ENCODE data around the gene LZTS2.

DNA sequence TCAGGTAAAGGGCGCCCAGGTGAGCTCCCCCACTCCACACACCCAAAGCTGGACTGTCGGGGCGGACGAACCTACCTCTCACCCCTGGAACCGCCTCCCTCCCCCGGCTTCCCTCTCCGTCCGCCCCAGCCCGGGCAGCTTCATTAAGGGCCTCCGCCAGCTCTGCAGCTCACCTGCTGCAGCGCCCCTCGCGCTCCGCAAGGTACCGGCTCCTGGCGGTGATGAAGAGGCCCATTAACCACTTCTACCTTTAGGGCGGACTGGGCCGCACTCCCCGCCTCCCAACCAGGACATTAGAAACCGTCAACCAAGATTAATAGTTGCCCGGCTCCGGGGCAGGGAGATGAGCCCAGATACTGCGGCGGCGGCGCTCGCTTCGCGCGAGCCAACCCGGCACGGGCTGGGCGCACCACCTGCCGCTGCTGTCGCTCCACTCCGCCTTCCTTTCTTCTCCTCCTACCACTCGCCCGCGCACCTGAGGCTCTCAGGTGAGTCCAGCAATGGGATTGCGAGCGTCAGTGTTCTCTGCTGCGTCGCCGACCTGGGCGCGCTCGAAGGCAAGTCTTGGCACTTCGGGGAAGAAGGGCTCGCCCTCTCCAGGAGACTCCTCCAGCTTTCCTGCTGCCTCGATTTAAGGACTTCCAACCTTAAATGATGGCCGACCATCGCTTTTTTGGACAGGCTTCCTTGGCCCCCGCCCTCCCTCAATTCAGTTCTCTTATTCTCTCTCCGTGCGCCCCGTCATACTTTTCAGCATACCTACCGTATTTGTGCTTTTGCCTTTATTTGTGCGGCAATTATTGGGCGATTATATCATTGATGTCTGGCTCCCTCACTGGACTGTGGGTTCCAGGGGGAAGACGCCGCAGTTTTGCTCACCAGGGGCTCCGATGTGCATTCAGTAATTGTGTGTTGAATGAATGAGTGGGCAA lies 48.6 kb downstream of the LZTS2 start:
- no peak for TF ChIP-seq GATA2 (IDR thresholded peaks at IDR 0.05; ENCODE audit: low read depth, low read length)
- TF ChIP-seq GATA3 (IDR thresholded peaks at IDR 0.05; ENCODE audit: low read depth, low read length) = no peak

Measured in SH-SY5Y (cell line).